ENCODE measurements around the gene DCAF16.

DNA sequence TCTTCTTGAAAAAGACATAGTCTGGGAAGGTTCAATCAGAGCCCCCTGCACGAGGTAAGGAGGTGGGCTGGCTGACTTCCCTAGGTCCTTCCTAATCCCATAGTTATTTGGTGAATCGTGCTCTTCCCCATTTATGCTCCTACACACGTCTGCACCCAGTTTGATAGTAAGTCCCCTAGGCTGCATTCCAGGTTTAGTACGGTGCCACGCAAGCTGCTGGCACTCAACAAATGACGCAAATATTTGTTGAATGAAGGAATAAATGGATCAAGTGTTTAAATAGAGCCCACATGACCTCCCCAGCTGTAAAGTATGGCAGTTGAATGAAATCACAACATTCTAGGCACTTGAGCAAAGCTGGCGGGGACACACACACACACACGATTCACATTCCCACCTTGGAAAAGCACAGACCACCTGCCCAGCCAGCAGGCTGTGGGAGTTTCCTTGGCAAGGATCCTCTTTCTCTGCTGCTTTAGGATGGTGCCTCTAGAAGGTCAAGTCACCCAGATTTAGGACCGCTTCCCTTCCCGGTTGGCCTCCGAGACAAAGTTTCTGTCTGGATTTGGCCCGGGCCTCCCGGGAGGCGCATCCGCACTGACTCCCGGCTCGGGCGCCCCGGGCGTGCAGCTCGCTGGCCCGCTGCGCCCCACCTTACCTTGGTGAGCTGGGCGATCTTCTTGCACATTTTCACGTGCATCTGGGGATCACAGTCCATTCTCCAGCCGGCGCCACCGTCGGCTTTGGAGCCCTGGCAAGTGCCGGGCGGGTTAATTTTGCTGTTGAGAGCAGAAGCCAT lies 29.9 kb downstream of the DCAF16 start:
- TF ChIP-seq, protein P1, sequence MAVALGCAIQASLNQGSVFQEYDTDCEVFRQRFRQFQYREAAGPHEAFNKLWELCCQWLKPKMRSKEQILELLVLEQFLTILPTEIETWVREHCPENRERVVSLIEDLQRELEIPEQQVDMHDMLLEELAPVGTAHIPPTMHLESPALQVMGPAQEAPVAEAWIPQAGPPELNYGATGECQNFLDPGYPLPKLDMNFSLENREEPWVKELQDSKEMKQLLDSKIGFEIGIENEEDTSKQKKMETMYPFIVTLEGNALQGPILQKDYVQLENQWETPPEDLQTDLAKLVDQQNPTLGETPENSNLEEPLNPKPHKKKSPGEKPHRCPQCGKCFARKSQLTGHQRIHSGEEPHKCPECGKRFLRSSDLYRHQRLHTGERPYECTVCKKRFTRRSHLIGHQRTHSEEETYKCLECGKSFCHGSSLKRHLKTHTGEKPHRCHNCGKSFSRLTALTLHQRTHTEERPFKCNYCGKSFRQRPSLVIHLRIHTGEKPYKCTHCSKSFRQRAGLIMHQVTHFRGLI (tag by site-specific recombination; IDR thresholded peaks at IDR 0.05), result no peak; the same call in 1 of the 2 replicates
- TF ChIP-seq ZFHX2 (tag by site-specific recombination; conservative IDR thresholded peaks at IDR 0.05), result no peak
